Fibroblast of lung (primary cell): ENCODE data around the gene CIC.

Source experiments
- EZH2 ChIP-seq: IDR thresholded peaks from 2 replicates; pipeline ENCODE4 v1.5.1; 2012; ENCODE audit warnings: low read length, control low read depth, mild to moderate bottlenecking; ENCODE audit errors: missing control alignments
- TF ChIP-seq, protein P1 (sequence below), 2 donors: IDR thresholded peaks in 1 of 2; conservative IDR thresholded peaks in 1 of 2; 1 replicate in 1 of 2; 2 replicates in 1 of 2; pipeline ENCODE4 v1.5.1; 2011 to 2012; ENCODE audit warnings: low read length in 2 of 2, control low read depth in 1 of 2, inconsistent platforms in 1 of 2, low read depth in 1 of 2, mild to moderate bottlenecking in 1 of 2

GRCh38 chr19:42287017-42287826, 18.2 kb downstream of the CIC start:
- TF ChIP-seq, protein P1, sequence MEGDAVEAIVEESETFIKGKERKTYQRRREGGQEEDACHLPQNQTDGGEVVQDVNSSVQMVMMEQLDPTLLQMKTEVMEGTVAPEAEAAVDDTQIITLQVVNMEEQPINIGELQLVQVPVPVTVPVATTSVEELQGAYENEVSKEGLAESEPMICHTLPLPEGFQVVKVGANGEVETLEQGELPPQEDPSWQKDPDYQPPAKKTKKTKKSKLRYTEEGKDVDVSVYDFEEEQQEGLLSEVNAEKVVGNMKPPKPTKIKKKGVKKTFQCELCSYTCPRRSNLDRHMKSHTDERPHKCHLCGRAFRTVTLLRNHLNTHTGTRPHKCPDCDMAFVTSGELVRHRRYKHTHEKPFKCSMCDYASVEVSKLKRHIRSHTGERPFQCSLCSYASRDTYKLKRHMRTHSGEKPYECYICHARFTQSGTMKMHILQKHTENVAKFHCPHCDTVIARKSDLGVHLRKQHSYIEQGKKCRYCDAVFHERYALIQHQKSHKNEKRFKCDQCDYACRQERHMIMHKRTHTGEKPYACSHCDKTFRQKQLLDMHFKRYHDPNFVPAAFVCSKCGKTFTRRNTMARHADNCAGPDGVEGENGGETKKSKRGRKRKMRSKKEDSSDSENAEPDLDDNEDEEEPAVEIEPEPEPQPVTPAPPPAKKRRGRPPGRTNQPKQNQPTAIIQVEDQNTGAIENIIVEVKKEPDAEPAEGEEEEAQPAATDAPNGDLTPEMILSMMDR (conservative IDR thresholded peaks at IDR 0.05 in 1 of 2, IDR thresholded peaks at IDR 0.05 in 1 of 2; ENCODE audit: low read depth in 1 of 2, low read length in 2 of 2) = no peak
- TF ChIP-seq EZH2 = no peak
